Fibroblast of villous mesenchyme (primary cell): ENCODE measurements around the gene MGST3. TPM values are rescaled to one million over a fixed set of nuclear protein-coding genes. Genes with fewer than 3 reads are reported as not detected.
"Not testable (repeated sequence)": the region's sequence is repeated elsewhere in the genome, so short reads cannot be mapped to it uniquely, and the experiment has no call there.

Source experiments
- DNase-seq: peaks from one replicate; pipeline ENCODE4 v3.0.0-alpha.2; 2010; ENCODE audit warnings: low read depth
- H3K4me3 ChIP-seq: 2 replicates; pipeline ENCODE4 v1.5.1; 2011; ENCODE audit warnings: low read depth, mild to moderate bottlenecking, low read length
- CTCF ChIP-seq: IDR thresholded peaks from 2 replicates; pipeline ENCODE4 v1.5.1; 2012; ENCODE audit warnings: low read depth, mild to moderate bottlenecking, low read length; ENCODE audit not compliant: insufficient read depth
- total RNA-seq: library from RNA; depleted of rRNA; stranded (reverse); fragments of >200 nt; gene quantifications from 2 replicates; pipeline ENCODE4 v1.2.3, GENCODE V29; 2012

MGST3 gene
- total RNA-seq, 1 donor: 126 TPM

GRCh38 chr1:165699577-165699976 lies 68.5 kb downstream of the MGST3 start:
- no peak overlapping the region for H3K4me3 ChIP-seq
- TF ChIP-seq CTCF: no peak
- DNase-seq: no peak

DNA sequence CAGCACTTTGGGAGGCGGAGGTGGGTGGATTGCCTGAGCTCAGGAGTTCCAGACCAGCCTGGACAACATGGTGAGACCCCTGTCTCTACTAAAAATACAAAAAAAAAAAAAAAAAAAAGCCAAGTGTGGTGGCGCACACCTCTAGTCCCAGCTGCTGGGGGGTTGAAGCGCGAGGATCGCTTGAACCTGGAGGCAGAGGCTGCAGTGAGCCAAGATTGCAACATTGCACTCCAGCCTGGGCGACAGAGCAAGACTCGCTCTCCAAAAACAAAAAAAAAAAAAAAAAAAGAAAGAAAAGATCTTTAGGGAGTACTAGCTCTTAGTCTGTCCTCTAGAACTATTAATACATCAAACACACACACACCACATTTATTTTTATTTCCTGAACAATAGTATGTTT lies 70.9 kb downstream of the MGST3 start:
- DNase-seq, H3K4me3 ChIP-seq: not testable (repeated sequence)

- H3K4me3 ChIP-seq: no peak overlapping the region
- no peak for TF ChIP-seq CTCF
- no peak for DNase-seq
Measured at GRCh38 chr1:165703648-165704047, 72.6 kb downstream of the MGST3 start.

Other genes starting within 250 kb of the MGST3 start
- gene RXRG, start 186.1 kb upstream of the MGST3 start, total RNA-seq: not detected in 2 replicates
- gene LRRC52, start 87.2 kb upstream of the MGST3 start, total RNA-seq: not detected in 2 replicates
- 68.3 and 105 TPM in 2 replicates for gene ALDH9A1, start 67.3 kb downstream of the MGST3 start, total RNA-seq
- 78.3 and 121 TPM in 2 replicates for gene TMCO1, start 137.6 kb downstream of the MGST3 start, total RNA-seq
- 97.6 and 122 TPM in 2 replicates for gene UCK2, start 196.4 kb downstream of the MGST3 start, total RNA-seq